Vagina (tissue), 2 donors: ENCODE measurements around the gene KCNK17. TPM values are rescaled to one million over a fixed set of nuclear protein-coding genes. Genes with fewer than 3 reads are reported as not detected.

Experiments
- DNase-seq, 2 donors: peaks; one replicate each; pipeline ENCODE4 v3.0.0-alpha.2; 2017; ENCODE audit errors: extremely low spot score in 2 of 2
- H3K27ac ChIP-seq: fragments of 200-600 bp; sonication (generic); one replicate; pipeline ENCODE4 v1.5.1; 2019
- H3K27me3 ChIP-seq: fragments of 200-600 bp; sonication (generic); one replicate; pipeline ENCODE4 v1.5.1; 2019
- H3K36me3 ChIP-seq, 2 donors: fragments of 200-600 bp; sonication (generic); one replicate each; pipeline ENCODE4 v1.5.1; 2017 to 2019
- H3K4me1 ChIP-seq: fragments of 200-600 bp; sonication (generic); one replicate; pipeline ENCODE4 v1.5.1; 2019
- H3K4me3 ChIP-seq, 2 donors: fragments of 200-600 bp; sonication (generic); 1 replicate in 1 of 2; 2 replicates in 1 of 2; pipeline ENCODE4 v1.5.1; 2016 to 2019
- H3K9me3 ChIP-seq: fragments of 200-600 bp; sonication (generic); one replicate; pipeline ENCODE4 v1.5.1; 2019
- POLR2A ChIP-seq, 2 donors: fragments of 450-650 bp; IDR thresholded peaks; one replicate each; pipeline ENCODE4 v1.6.1; 2017; ENCODE audit warnings: antibody characterized with exemption in 2 of 2, mild to moderate bottlenecking in 2 of 2, moderate library complexity in 2 of 2
- POLR2AphosphoS5 ChIP-seq, 2 donors: sonication (generic); formaldehyde crosslinking; IDR thresholded peaks; one replicate each; pipeline ENCODE4 v1.9.0; 2017; ENCODE audit warnings: antibody characterized with exemption in 2 of 2, mild to moderate bottlenecking in 2 of 2, low read depth in 1 of 2; ENCODE audit not compliant: insufficient read depth in 1 of 2
- intact Hi-C: fragments of 100-400 bp; cut with DNase I; formaldehyde crosslinking; loops from one replicate; pipeline ENCODE4 v1.15.1; 2023
- total RNA-seq: library from RNA; depleted of rRNA; stranded (reverse); fragments of >200 nt; gene quantifications from one replicate; pipeline ENCODE4 v1.2.3, GENCODE V29; 2016
- TF ChIP-seq, protein P1 (sequence below), 3 experiments: fragments of 450-650 bp in 2 of 3; fragments of 200-600 bp in 1 of 3; sonication (generic) in 1 of 3; IDR thresholded peaks; one replicate each; pipeline ENCODE4 v1.5.1; 2017 to 2019; ENCODE audit warnings: antibody characterized with exemption in 3 of 3, mild to moderate bottlenecking in 2 of 3, moderate library complexity in 2 of 3

Gene KCNK17
- total RNA-seq, 1 donor from 2014 or later = not detected

DNA sequence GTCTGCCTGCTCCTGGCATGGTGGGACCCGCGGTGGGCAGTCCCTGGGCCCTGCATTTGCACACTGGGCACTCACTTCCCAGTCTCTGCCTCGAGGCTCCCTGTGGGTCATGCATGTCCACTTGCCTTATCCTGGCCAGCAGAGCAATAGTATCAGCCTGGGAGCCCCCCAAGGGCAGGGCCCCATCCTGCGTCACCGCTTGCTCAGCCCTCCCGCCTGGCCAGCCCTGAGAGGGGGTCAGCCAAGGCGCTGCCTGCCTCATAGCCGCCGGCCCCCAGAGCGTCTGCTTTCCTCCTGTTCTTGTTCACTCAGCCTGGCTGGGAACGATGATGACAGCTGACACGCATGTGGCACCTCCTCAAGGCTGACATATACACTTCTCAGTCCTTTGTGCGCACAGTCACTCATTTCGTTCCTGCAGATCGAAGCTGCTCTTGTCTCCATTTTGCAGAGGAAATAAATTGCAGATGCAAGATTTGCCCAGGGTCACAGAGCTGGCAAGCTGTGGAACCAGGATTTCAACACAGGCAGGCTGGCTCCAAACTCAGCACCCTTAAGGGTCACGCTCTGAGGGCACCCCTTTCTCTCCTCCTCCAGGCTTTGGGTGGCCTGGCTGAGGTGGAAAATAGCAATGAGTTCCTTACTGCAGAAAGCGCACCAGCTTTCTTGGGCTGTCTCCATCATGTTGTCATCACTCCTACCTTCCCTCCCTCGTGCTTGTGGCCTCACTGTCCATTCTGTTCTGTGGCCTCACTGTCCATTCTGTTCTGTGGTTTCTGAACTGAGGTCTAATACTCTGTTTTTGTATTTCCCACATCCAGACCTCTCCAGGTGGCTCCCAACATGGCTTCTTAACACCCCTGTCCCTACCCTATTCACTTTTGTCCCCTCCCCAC, 17.2 kb downstream of the KCNK17 start:
- Histone ChIP-seq H3K27me3 (no peaks in the 10 kb centered on the region), H3K4me3 (no peak overlapping the region), H3K36me3 (no peaks in the 10 kb centered on the region), H3K4me1 (peaks cover 18% of the 10 kb centered on the region), H3K9me3 (no peaks in the 10 kb centered on the region), H3K27ac (no peak overlapping the region)
- intact Hi-C loops = no loop called here
- no peak for DNase-seq
- TF ChIP-seq POLR2AphosphoS5 (IDR thresholded peaks at IDR 0.05; ENCODE audit: insufficient read depth in 1 of 2, low read depth in 1 of 2) = peak in 1 of 2 donors; percentile 28
- TF ChIP-seq, protein P1, sequence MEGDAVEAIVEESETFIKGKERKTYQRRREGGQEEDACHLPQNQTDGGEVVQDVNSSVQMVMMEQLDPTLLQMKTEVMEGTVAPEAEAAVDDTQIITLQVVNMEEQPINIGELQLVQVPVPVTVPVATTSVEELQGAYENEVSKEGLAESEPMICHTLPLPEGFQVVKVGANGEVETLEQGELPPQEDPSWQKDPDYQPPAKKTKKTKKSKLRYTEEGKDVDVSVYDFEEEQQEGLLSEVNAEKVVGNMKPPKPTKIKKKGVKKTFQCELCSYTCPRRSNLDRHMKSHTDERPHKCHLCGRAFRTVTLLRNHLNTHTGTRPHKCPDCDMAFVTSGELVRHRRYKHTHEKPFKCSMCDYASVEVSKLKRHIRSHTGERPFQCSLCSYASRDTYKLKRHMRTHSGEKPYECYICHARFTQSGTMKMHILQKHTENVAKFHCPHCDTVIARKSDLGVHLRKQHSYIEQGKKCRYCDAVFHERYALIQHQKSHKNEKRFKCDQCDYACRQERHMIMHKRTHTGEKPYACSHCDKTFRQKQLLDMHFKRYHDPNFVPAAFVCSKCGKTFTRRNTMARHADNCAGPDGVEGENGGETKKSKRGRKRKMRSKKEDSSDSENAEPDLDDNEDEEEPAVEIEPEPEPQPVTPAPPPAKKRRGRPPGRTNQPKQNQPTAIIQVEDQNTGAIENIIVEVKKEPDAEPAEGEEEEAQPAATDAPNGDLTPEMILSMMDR (IDR thresholded peaks at IDR 0.05) = no peak
- no peak for TF ChIP-seq POLR2A (IDR thresholded peaks at IDR 0.05)

GRCh38 chr6:39295611-39296011, 18.6 kb downstream of the KCNK17 start:
- Histone ChIP-seq H3K36me3 (no peaks in the 10 kb centered on the region), H3K27ac (no peak overlapping the region), H3K4me3 (no peak overlapping the region), H3K4me1 (peaks cover 18% of the 10 kb centered on the region), H3K27me3 (no peaks in the 10 kb centered on the region), H3K9me3 (no peaks in the 10 kb centered on the region)
- no peak for TF ChIP-seq POLR2A (IDR thresholded peaks at IDR 0.05)
- no peak for TF ChIP-seq POLR2AphosphoS5 (IDR thresholded peaks at IDR 0.05; ENCODE audit: insufficient read depth in 1 of 2, low read depth in 1 of 2)
- TF ChIP-seq, protein P1 (IDR thresholded peaks at IDR 0.05) = no peak
- no peak for DNase-seq
- intact Hi-C loops = no loop called here

DNA sequence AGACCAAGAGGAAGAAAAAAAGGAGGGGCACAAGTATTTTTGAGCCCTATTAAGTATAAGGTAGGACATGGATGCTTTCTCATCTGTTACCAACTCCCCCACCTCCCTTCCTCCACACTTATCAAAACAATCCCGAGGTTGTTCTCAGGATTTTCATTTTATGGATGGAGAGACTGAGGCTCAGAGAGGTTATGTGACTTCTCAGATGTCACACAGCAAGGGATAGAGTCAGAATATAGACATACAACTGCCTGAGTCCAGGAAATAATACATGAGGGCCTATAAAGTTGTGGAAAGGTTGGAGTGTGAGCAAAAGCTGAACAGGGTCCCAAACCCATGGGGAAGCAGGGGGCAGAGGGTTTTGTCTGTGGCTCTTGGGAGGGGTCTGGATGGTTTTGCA, 19.3 kb downstream of the KCNK17 start:
- DNase-seq = no peak
- H3K27me3 ChIP-seq = no peaks in the 10 kb centered on the region
- intact Hi-C loops = no loop called here
- no peaks in the 10 kb centered on the region for H3K9me3 ChIP-seq
- H3K27ac ChIP-seq = no peak overlapping the region
- no peaks in the 10 kb centered on the region for H3K36me3 ChIP-seq
- H3K4me1 ChIP-seq = peaks cover 18% of the 10 kb centered on the region
- TF ChIP-seq POLR2A (IDR thresholded peaks at IDR 0.05) = no peak
- no peak overlapping the region for H3K4me3 ChIP-seq

DNA sequence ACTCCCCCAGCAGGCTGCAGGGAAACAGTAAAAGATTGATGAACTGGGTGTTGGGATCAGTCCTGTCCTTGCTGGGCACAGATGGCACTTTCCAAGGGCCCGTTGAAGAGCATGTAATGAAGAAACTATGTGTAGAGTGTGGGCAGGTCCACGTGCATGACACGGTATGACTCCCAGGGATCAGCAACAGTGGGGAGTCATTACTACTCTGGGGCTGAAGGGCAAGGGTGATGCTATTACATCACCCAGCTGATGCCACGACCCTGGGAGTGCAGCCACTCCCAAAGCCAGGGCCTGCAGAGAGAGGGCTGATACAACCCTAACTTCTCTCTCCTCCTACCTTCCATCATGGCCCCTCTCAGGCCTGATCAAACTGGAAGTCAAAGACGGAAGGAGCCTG, 20.1 kb downstream of the KCNK17 start:
- DNase-seq = no peak
- intact Hi-C loops = no loop called here
- no peaks in the 10 kb centered on the region for H3K27me3 ChIP-seq
- H3K4me3 ChIP-seq = no peak overlapping the region
- TF ChIP-seq, protein P1 (IDR thresholded peaks at IDR 0.05) = no peak
- TF ChIP-seq POLR2AphosphoS5 (IDR thresholded peaks at IDR 0.05; ENCODE audit: insufficient read depth in 1 of 2, low read depth in 1 of 2) = no peak
- TF ChIP-seq POLR2A (IDR thresholded peaks at IDR 0.05) = no peak
- H3K36me3 ChIP-seq = no peaks in the 10 kb centered on the region
- H3K4me1 ChIP-seq = peaks cover 18% of the 10 kb centered on the region
- no peaks in the 10 kb centered on the region for H3K9me3 ChIP-seq
- no peak overlapping the region for H3K27ac ChIP-seq

DNA sequence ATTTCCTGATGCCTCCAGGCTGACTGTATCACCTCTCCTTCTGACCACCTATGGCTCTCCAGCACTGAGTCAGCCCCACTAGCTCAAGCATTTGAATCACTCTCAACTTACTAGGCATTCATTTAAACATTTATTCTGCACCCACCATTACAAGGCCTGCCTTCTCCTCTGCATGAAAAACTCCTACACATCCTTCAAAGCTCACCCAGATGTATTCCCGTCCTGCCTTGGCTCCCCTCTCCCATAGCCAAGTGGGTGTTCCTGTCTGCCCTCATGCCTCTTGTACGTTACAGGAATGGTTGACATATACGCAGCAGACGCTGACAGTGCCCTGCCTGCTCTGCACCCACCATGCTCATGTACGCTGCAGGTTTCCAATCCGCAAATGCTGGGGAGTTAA, 21.6 kb downstream of the KCNK17 start:
- TF ChIP-seq POLR2AphosphoS5 (IDR thresholded peaks at IDR 0.05; ENCODE audit: insufficient read depth in 1 of 2, low read depth in 1 of 2) = no peak
- TF ChIP-seq POLR2A (IDR thresholded peaks at IDR 0.05) = no peak
- TF ChIP-seq, protein P1 (IDR thresholded peaks at IDR 0.05) = no peak
- no peaks in the 10 kb centered on the region for H3K9me3 ChIP-seq
- no peak overlapping the region for H3K27ac ChIP-seq
- H3K4me3 ChIP-seq = no peak overlapping the region
- no peak for DNase-seq
- H3K4me1 ChIP-seq = peaks cover 18% of the 10 kb centered on the region
- no peaks in the 10 kb centered on the region for H3K27me3 ChIP-seq
- intact Hi-C loops = no loop called here
- H3K36me3 ChIP-seq = no peaks in the 10 kb centered on the region
